Progenitor cell of endocrine pancreas (in vitro differentiated cells): Measurements from ENCODE around the gene EPG5. TPM values are rescaled to one million over a fixed set of nuclear protein-coding genes. Genes with fewer than 3 reads are reported as not detected.
A peak's percentile ranks its signal among the peaks of the same experiment; 100 is the strongest.

ENCODE experiments used
- DNase-seq: peaks from one replicate; pipeline ENCODE4 v3.0.0; 2021; ENCODE audit warnings: low spot score; ENCODE audit not compliant: unreplicated experiment
- H3K27ac Mint-ChIP-seq: 2 replicates; pipeline ENCODE4 v1.8.0; 2021; ENCODE audit warnings: mild to moderate bottlenecking, moderate library complexity, mixed read lengths
- H3K27me3 Mint-ChIP-seq: 2 replicates; pipeline ENCODE4 v1.8.0; 2021; ENCODE audit warnings: mixed read lengths
- H3K36me3 Mint-ChIP-seq: 2 replicates; pipeline ENCODE4 v1.8.0; 2022; ENCODE audit warnings: mixed read lengths; ENCODE audit not compliant: insufficient read depth
- H3K4me1 Mint-ChIP-seq: 2 replicates; pipeline ENCODE4 v1.8.0; 2021; ENCODE audit warnings: low read depth, mixed read lengths
- H3K4me3 Mint-ChIP-seq: 2 replicates; pipeline ENCODE4 v1.8.0; 2021; ENCODE audit warnings: low read depth, mild to moderate bottlenecking, moderate library complexity, mixed read lengths
- H3K9me3 Mint-ChIP-seq: 2 replicates; pipeline ENCODE4 v1.8.0; 2021; ENCODE audit warnings: low read depth, mixed read lengths
- CTCF ChIP-seq: fragments of 200-600 bp; sonication (generic); IDR thresholded peaks from one replicate; pipeline ENCODE4 v1.5.0; 2021; ENCODE audit warnings: antibody characterized with exemption, mild to moderate bottlenecking; ENCODE audit not compliant: unreplicated experiment
- total RNA-seq: library from RNA; stranded (reverse); gene quantifications from 2 replicates; pipeline ENCODE4 v1.2.1, GENCODE V29; 2021

The EPG5 gene
- total RNA-seq, 1 donor from 2014 or later, result 35.3 TPM

GRCh38 chr18:45877403-45877802 lies 89.7 kb downstream of the EPG5 start:
- Mint-ChIP-seq H3K36me3 (peaks cover 31% of the 10 kb centered on the region), H3K27me3 (no peaks in the 10 kb centered on the region), H3K27ac (no peak overlapping the region), H3K9me3 (peaks cover 4% of the 10 kb centered on the region), H3K4me1 (no peaks in the 10 kb centered on the region), H3K4me3 (no peak overlapping the region)
- DNase-seq, result no peak
- TF ChIP-seq CTCF, result no peak

DNA sequence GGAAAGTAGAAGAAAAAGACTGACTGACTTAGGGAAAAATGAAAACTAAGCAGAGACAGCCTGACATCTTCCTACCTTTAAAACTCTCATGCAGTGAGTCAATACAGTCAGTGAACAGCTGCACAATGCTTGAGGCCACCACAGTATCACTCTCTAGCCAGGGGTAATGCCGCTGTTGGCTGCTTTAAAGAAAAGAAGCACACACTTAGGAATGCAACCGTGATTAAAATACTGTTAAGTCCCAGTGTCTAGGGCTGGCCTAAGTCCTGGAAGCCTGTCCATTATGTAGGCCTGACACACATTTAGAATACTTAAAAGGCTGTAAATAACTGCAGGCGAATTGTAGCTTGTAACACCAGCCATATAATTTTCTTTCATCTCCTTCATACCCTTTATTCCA lies 91.0 kb downstream of the EPG5 start:
- H3K27me3 Mint-ChIP-seq, result no peaks in the 10 kb centered on the region
- peaks cover 4% of the 10 kb centered on the region for H3K9me3 Mint-ChIP-seq
- no peak for TF ChIP-seq CTCF
- H3K4me1 Mint-ChIP-seq, result no peaks in the 10 kb centered on the region
- no peak overlapping the region for H3K27ac Mint-ChIP-seq
- peaks cover 32% of the 10 kb centered on the region for H3K36me3 Mint-ChIP-seq
- no peak for DNase-seq
- H3K4me3 Mint-ChIP-seq, result no peak overlapping the region

GRCh38 chr18:45874491-45875184 lies 92.5 kb downstream of the EPG5 start:
- Mint-ChIP-seq H3K27ac (no peak overlapping the region), H3K4me3 (no peak overlapping the region), H3K9me3 (peaks cover 4% of the 10 kb centered on the region), H3K27me3 (no peaks in the 10 kb centered on the region), H3K4me1 (peaks cover 4% of the 10 kb centered on the region), H3K36me3 (peaks cover 28% of the 10 kb centered on the region)
- no peak for DNase-seq
- TF ChIP-seq CTCF, result no peak

- peaks cover 4% of the 10 kb centered on the region for H3K4me1 Mint-ChIP-seq
- TF ChIP-seq CTCF, result no peak
- peaks cover 4% of the 10 kb centered on the region for H3K9me3 Mint-ChIP-seq
- peaks cover 27% of the 10 kb centered on the region for H3K36me3 Mint-ChIP-seq
- H3K4me3 Mint-ChIP-seq, result no peak overlapping the region
- peak overlapping the region; percentile 39 for H3K27ac Mint-ChIP-seq
- DNase-seq, result no peak
- no peaks in the 10 kb centered on the region for H3K27me3 Mint-ChIP-seq
Observed at GRCh38 chr18:45871431-45872084, 95.6 kb downstream of the EPG5 start.

DNA sequence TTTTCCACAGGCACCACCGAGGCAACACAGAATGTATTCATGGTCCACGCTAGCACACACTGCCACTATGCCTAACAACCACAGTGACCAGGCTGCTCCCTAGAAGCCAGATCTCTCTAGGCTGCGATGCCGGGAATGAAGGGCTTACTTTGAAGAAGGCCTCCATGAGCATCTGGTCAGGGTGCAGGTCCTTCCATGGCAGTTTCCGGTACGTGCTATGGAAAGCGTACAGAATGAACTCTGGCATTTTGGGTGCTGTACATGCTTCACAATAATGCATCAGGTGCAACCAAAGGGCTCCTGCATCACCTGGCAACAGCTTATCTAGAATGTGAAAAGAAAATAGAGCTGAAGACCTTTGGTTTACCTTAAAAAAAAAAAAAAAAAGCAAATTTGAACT lies 96.7 kb downstream of the EPG5 start:
- peak overlapping the region; percentile 21 for H3K27ac Mint-ChIP-seq
- H3K4me1 Mint-ChIP-seq, result peaks cover 4% of the 10 kb centered on the region
- peaks cover 2% of the 10 kb centered on the region for H3K9me3 Mint-ChIP-seq
- no peaks in the 10 kb centered on the region for H3K27me3 Mint-ChIP-seq
- peaks cover 29% of the 10 kb centered on the region for H3K36me3 Mint-ChIP-seq
- TF ChIP-seq CTCF, result no peak
- no peak overlapping the region for H3K4me3 Mint-ChIP-seq
- no peak for DNase-seq
